BLaER1 (cell line): ENCODE measurements around the gene CAPN13.

Experiments used
- H3K27ac ChIP-seq: shearing (Covaris generic); formaldehyde crosslinking; 2 replicates; pipeline ENCODE4 v1.8.1; 2022
- H3K27me3 ChIP-seq: shearing (Covaris generic); formaldehyde crosslinking; 2 replicates; pipeline ENCODE4 v1.8.1; 2022
- H3K36me3 ChIP-seq: shearing (Covaris generic); formaldehyde crosslinking; 2 replicates; pipeline ENCODE4 v1.8.1; 2022
- H3K4me1 ChIP-seq: shearing (Covaris generic); formaldehyde crosslinking; 2 replicates; pipeline ENCODE4 v1.8.1; 2022
- H3K4me2 ChIP-seq: shearing (Covaris generic); formaldehyde crosslinking; 2 replicates; pipeline ENCODE4 v1.8.1; 2022
- H3K4me3 ChIP-seq: shearing (Covaris generic); formaldehyde crosslinking; 2 replicates; pipeline ENCODE4 v1.8.1; 2022
- H3K9ac ChIP-seq: shearing (Covaris generic); formaldehyde crosslinking; 2 replicates; pipeline ENCODE4 v1.8.1; 2022
- H3K9me3 ChIP-seq: shearing (Covaris generic); formaldehyde crosslinking; 2 replicates; pipeline ENCODE4 v1.8.1; 2022
- H4K20me1 ChIP-seq: shearing (Covaris generic); formaldehyde crosslinking; 2 replicates; pipeline ENCODE4 v1.8.1; 2022
- Cebpa-rat ChIP-seq: shearing (Covaris generic); IDR thresholded peaks from 2 replicates; pipeline ENCODE4 v1.8.1; 2022

CAPN13 gene

GRCh38 chr2:30716123-30716900 is 90.9 kb downstream of the CAPN13 start:
- no peak overlapping the region for H3K4me2 ChIP-seq
- H3K9ac ChIP-seq, result no peak overlapping the region
- peaks cover 42% of the 10 kb centered on the region for H3K4me1 ChIP-seq
- H4K20me1 ChIP-seq, result no peaks in the 10 kb centered on the region
- H3K27me3 ChIP-seq, result no peaks in the 10 kb centered on the region
- no peaks in the 10 kb centered on the region for H3K36me3 ChIP-seq
- no peak overlapping the region for H3K4me3 ChIP-seq
- no peak for TF ChIP-seq Cebpa-rat
- no peaks in the 10 kb centered on the region for H3K9me3 ChIP-seq
- H3K27ac ChIP-seq, result no peak overlapping the region

- no peaks in the 10 kb centered on the region for H3K9me3 ChIP-seq
- H3K4me2 ChIP-seq, result peak overlapping the region; percentile 50
- H3K9ac ChIP-seq, result no peak overlapping the region
Measured at GRCh38 chr2:30714811-30715709, 92.2 kb downstream of the CAPN13 start.

GRCh38 chr2:30713698-30714097 is 93.5 kb downstream of the CAPN13 start:
- H3K9me3 ChIP-seq, result no peaks in the 10 kb centered on the region
- H3K27ac ChIP-seq, result peak overlapping the region; percentile 23
- no peaks in the 10 kb centered on the region for H4K20me1 ChIP-seq
- 0 out of 2 replicates have a peak overlapping the region, but pooled peaks have one; percentile 7 for H3K9ac ChIP-seq
- H3K4me2 ChIP-seq, result peak overlapping the region; percentile 50
- no peak for TF ChIP-seq Cebpa-rat
- H3K4me3 ChIP-seq, result no peak overlapping the region
- H3K4me1 ChIP-seq, result peaks cover 42% of the 10 kb centered on the region
- H3K27me3 ChIP-seq, result no peaks in the 10 kb centered on the region
- no peaks in the 10 kb centered on the region for H3K36me3 ChIP-seq

More at GRCh38 chr2:30714811-30715709, 92.2 kb downstream of the CAPN13 start:
- TF ChIP-seq Cebpa-rat, result no peak
- no peaks in the 10 kb centered on the region for H3K27me3 ChIP-seq
- no peaks in the 10 kb centered on the region for H3K36me3 ChIP-seq
- H3K4me3 ChIP-seq, result no peak overlapping the region
- H4K20me1 ChIP-seq, result no peaks in the 10 kb centered on the region
- peaks cover 42% of the 10 kb centered on the region for H3K4me1 ChIP-seq
- no peak overlapping the region for H3K27ac ChIP-seq

GRCh38 chr2:30711646-30712085 is 95.6 kb downstream of the CAPN13 start:
- H3K9me3 ChIP-seq, result no peaks in the 10 kb centered on the region
- TF ChIP-seq Cebpa-rat, result no peak
- H3K4me2 ChIP-seq, result no peak overlapping the region
- H3K4me1 ChIP-seq, result peaks cover 42% of the 10 kb centered on the region
- H4K20me1 ChIP-seq, result no peaks in the 10 kb centered on the region
- no peak overlapping the region for H3K27ac ChIP-seq
- H3K36me3 ChIP-seq, result no peaks in the 10 kb centered on the region
- no peak overlapping the region for H3K9ac ChIP-seq
- H3K4me3 ChIP-seq, result no peak overlapping the region
- no peaks in the 10 kb centered on the region for H3K27me3 ChIP-seq

GRCh38 chr2:30710461-30710860 is 96.8 kb downstream of the CAPN13 start:
- no peak overlapping the region for H3K4me3 ChIP-seq
- H4K20me1 ChIP-seq, result no peaks in the 10 kb centered on the region
- H3K4me1 ChIP-seq, result peaks cover 31% of the 10 kb centered on the region
- H3K27ac ChIP-seq, result no peak overlapping the region
- H3K9ac ChIP-seq, result no peak overlapping the region
- H3K4me2 ChIP-seq, result no peak overlapping the region
- H3K27me3 ChIP-seq, result no peaks in the 10 kb centered on the region
- H3K9me3 ChIP-seq, result no peaks in the 10 kb centered on the region
- no peaks in the 10 kb centered on the region for H3K36me3 ChIP-seq
- TF ChIP-seq Cebpa-rat, result no peak

GRCh38 chr2:30710016-30710415 is 97.2 kb downstream of the CAPN13 start:
- Histone ChIP-seq H3K4me1 (peaks cover 27% of the 10 kb centered on the region), H4K20me1 (no peaks in the 10 kb centered on the region), H3K27ac (no peak overlapping the region), H3K9ac (no peak overlapping the region), H3K36me3 (no peaks in the 10 kb centered on the region), H3K9me3 (no peaks in the 10 kb centered on the region), H3K27me3 (no peaks in the 10 kb centered on the region), H3K4me2 (no peak overlapping the region), H3K4me3 (no peak overlapping the region)
- no peak for TF ChIP-seq Cebpa-rat

GRCh38 chr2:30709516-30709915 is 97.7 kb downstream of the CAPN13 start:
- Histone ChIP-seq H3K27me3 (no peaks in the 10 kb centered on the region), H3K4me1 (peaks cover 22% of the 10 kb centered on the region), H3K9me3 (no peaks in the 10 kb centered on the region), H3K4me3 (no peak overlapping the region), H3K4me2 (no peak overlapping the region), H3K36me3 (no peaks in the 10 kb centered on the region), H3K9ac (no peak overlapping the region), H4K20me1 (no peaks in the 10 kb centered on the region), H3K27ac (no peak overlapping the region)
- no peak for TF ChIP-seq Cebpa-rat

- Histone ChIP-seq H3K27me3 (no peaks in the 10 kb centered on the region), H3K9me3 (no peaks in the 10 kb centered on the region), H3K4me2 (no peak overlapping the region), H4K20me1 (no peaks in the 10 kb centered on the region), H3K4me1 (peaks cover 15% of the 10 kb centered on the region), H3K36me3 (no peaks in the 10 kb centered on the region), H3K4me3 (no peak overlapping the region), H3K9ac (no peak overlapping the region), H3K27ac (no peak overlapping the region)
- TF ChIP-seq Cebpa-rat, result no peak
Measured at GRCh38 chr2:30708491-30709290, 98.6 kb downstream of the CAPN13 start.

- Histone ChIP-seq H3K9ac (no peak overlapping the region), H3K27me3 (no peaks in the 10 kb centered on the region), H3K4me3 (no peak overlapping the region), H3K9me3 (peaks cover 8% of the 10 kb centered on the region), H4K20me1 (no peaks in the 10 kb centered on the region), H3K36me3 (no peaks in the 10 kb centered on the region), H3K4me2 (no peak overlapping the region), H3K27ac (no peak overlapping the region), H3K4me1 (peaks cover 6% of the 10 kb centered on the region)
- TF ChIP-seq Cebpa-rat, result no peak
Measured at GRCh38 chr2:30707304-30707903, 99.8 kb downstream of the CAPN13 start.
